Ishikawa (cell line): ENCODE results near the gene IGF1R.

Source experiments
- CEBPB ChIP-seq: IDR thresholded peaks from 2 replicates; pipeline ENCODE4 v1.6.1; 2012
- CREB1 ChIP-seq: IDR thresholded peaks from 2 replicates; pipeline ENCODE4 v1.6.1; 2012; ENCODE audit warnings: low read depth
- EGR1 ChIP-seq: IDR thresholded peaks from 2 replicates; pipeline ENCODE4 v1.6.1; 2012
- EP300 ChIP-seq: IDR thresholded peaks from 2 replicates; pipeline ENCODE4 v1.6.1; 2012; ENCODE audit warnings: borderline replicate concordance
- FOXM1 ChIP-seq: IDR thresholded peaks from 2 replicates; pipeline ENCODE4 v1.6.1; 2012; ENCODE audit warnings: low read depth, borderline replicate concordance
- NFIC ChIP-seq: IDR thresholded peaks from 2 replicates; pipeline ENCODE4 v1.6.1; 2012
- RAD21 ChIP-seq: IDR thresholded peaks from 2 replicates; pipeline ENCODE4 v1.6.1; 2012; ENCODE audit warnings: low read depth
- REST ChIP-seq: IDR thresholded peaks from 2 replicates; pipeline ENCODE4 v1.6.1; 2012; ENCODE audit warnings: low read depth, mild to moderate bottlenecking
- TAF1 ChIP-seq: IDR thresholded peaks from 2 replicates; pipeline ENCODE4 v1.6.1; 2012; ENCODE audit warnings: low read depth, mild to moderate bottlenecking
- TCF12 ChIP-seq: IDR thresholded peaks from 2 replicates; pipeline ENCODE4 v1.6.1; 2012; ENCODE audit warnings: low read depth
- TEAD4 ChIP-seq: IDR thresholded peaks from 2 replicates; pipeline ENCODE4 v1.6.1; 2012
- YY1 ChIP-seq: IDR thresholded peaks from 2 replicates; pipeline ENCODE4 v1.6.1; 2012; ENCODE audit warnings: low read depth
- ZBTB7A ChIP-seq: IDR thresholded peaks from 2 replicates; pipeline ENCODE4 v1.6.1; 2012; ENCODE audit warnings: low read depth
- TF ChIP-seq, protein P1 (sequence below): IDR thresholded peaks from 2 replicates; pipeline ENCODE4 v1.6.1; 2012
- TF ChIP-seq, protein P2 (sequence below): IDR thresholded peaks from 2 replicates; pipeline ENCODE4 v1.6.1; 2012

The IGF1R gene

DNA sequence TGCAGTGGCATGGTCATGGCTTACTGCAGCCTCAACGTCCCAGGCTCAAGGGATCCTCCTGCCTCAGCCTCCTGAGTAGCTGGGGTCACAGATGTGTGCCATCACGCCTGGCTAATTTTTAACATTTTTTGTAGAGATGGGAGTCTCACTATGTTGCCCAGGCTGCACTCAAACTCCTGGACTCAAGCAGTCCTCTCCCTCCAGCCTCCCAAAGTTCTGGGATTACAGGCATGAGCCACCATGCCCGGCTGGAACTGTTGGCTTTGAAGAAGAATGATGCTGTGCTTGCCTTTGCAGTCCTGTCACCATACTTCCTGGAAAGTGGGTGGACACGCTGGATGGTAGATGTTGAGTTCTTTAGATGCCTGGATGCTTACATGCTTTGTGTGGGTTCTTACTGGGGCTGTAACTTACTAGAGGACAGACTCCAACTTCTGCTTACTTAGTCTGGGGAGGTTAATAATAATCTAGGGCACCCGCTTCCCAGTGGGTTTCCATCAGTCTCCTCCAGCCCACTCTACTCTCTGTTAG is 36.7 kb downstream of the IGF1R start:
- TF ChIP-seq FOXM1 (no peak), TAF1 (no peak), CREB1 (no peak), TCF12 (no peak), YY1 (no peak), ZBTB7A (no peak), TEAD4 (no peak)
- TF ChIP-seq, protein P1, sequence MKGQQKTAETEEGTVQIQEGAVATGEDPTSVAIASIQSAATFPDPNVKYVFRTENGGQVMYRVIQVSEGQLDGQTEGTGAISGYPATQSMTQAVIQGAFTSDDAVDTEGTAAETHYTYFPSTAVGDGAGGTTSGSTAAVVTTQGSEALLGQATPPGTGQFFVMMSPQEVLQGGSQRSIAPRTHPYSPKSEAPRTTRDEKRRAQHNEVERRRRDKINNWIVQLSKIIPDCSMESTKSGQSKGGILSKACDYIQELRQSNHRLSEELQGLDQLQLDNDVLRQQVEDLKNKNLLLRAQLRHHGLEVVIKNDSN, result no peak
- TF ChIP-seq, protein P2, sequence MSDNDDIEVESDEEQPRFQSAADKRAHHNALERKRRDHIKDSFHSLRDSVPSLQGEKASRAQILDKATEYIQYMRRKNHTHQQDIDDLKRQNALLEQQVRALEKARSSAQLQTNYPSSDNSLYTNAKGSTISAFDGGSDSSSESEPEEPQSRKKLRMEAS, result no peak

- TF ChIP-seq, protein P1, result no peak
- TF ChIP-seq TCF12 (no peak), CREB1 (no peak), RAD21 (no peak), NFIC (no peak), TAF1 (no peak), REST (no peak), EP300 (no peak), CEBPB (no peak), YY1 (no peak)
- TF ChIP-seq, protein P2, result no peak
These were observed 38.6 kb downstream of the IGF1R start for GRCh38 chr15:98686983-98687382.

GRCh38 chr15:98689431-98689861 is 41.1 kb downstream of the IGF1R start:
- no peak for TF ChIP-seq TEAD4
- no peak for TF ChIP-seq TCF12
- TF ChIP-seq CREB1, result no peak
- TF ChIP-seq EGR1, result no peak
- TF ChIP-seq REST, result no peak
- no peak for TF ChIP-seq ZBTB7A
- no peak for TF ChIP-seq NFIC
- TF ChIP-seq, protein P1, result no peak
- TF ChIP-seq, protein P2, result no peak
- no peak for TF ChIP-seq RAD21
- no peak for TF ChIP-seq TAF1
- no peak for TF ChIP-seq CEBPB
- no peak for TF ChIP-seq FOXM1
- TF ChIP-seq YY1, result no peak
- TF ChIP-seq EP300, result no peak

GRCh38 chr15:98690272-98690950 is 42.1 kb downstream of the IGF1R start:
- no peak for TF ChIP-seq EP300
- no peak for TF ChIP-seq CEBPB
- no peak for TF ChIP-seq YY1

GRCh38 chr15:98692213-98692612 is 43.9 kb downstream of the IGF1R start:
- TF ChIP-seq ZBTB7A (no peak), EGR1 (no peak), YY1 (no peak), RAD21 (no peak), TCF12 (no peak), NFIC (no peak), TEAD4 (no peak), EP300 (no peak), CREB1 (no peak), TAF1 (no peak), REST (no peak), CEBPB (no peak), FOXM1 (no peak)
- TF ChIP-seq, protein P1, result no peak
- TF ChIP-seq, protein P2, result no peak
